NB4 (cell line): ENCODE measurements around the gene GABARAP.
A peak's percentile ranks its signal among the peaks of the same experiment; 100 is the strongest.

Experiments used
- DNase-seq: peaks from one replicate; pipeline ENCODE4 v3.0.0; 2010; ENCODE audit warnings: low read depth
- H3K4me3 ChIP-seq: one replicate; pipeline ENCODE4 v1.5.1; 2011; ENCODE audit warnings: mild to moderate bottlenecking, low read depth, low read length, moderate library complexity
- MYC ChIP-seq: IDR thresholded peaks from 2 replicates; pipeline ENCODE4 v1.6.1; 2011; ENCODE audit warnings: low read depth, low read length
- POLR2A ChIP-seq: IDR thresholded peaks from 2 replicates; pipeline ENCODE4 v1.6.1; 2011; ENCODE audit warnings: mild to moderate bottlenecking; ENCODE audit not compliant: insufficient read length; ENCODE audit errors: extremely low read depth
- TF ChIP-seq, protein P1 (sequence below): IDR thresholded peaks from 2 replicates; pipeline ENCODE4 v1.6.1; 2011; ENCODE audit warnings: low read depth, low read length
- TF ChIP-seq, protein P2 (sequence below): IDR thresholded peaks from one replicate; pipeline ENCODE4 v1.5.1; 2012; ENCODE audit warnings: low read depth, low read length

GABARAP gene

DNA sequence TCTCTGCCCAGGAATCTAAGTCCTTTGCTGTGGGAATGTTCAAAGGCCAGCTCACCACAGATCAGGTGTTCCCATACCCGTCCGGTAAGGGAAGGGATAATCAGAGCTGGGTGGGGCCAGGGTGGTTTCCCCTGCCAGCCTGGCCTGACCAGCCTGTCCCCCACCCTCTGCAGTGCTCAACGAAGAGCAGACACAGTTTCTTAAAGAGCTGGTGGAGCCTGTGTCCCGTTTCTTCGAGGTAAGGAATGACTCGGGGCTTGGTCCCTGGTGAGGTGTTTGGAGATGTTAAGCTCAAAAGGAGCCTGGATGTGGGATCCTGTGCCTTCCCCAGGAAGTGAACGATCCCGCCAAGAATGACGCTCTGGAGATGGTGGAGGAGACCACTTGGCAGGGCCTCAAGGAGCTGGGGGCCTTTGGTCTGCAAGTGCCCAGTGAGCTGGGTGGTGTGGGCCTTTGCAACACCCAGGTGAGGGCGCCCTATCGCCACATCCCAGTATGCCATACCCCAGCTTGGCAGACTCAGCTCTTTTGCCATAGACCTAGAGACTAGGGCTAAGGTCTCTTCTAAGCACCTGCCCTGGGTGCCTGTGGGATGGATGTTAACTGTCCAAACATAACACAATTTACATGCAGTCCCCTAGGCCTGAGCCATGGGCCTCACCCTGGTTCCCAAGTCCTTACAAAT, 21.5 kb downstream of the GABARAP start:
- DNase-seq, result peak; percentile 77
- TF ChIP-seq, protein P1, sequence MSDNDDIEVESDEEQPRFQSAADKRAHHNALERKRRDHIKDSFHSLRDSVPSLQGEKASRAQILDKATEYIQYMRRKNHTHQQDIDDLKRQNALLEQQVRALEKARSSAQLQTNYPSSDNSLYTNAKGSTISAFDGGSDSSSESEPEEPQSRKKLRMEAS, result no peak
- TF ChIP-seq MYC (no peak; the same call in 1 of the 2 replicates), POLR2A (no peak)
- TF ChIP-seq, protein P2, sequence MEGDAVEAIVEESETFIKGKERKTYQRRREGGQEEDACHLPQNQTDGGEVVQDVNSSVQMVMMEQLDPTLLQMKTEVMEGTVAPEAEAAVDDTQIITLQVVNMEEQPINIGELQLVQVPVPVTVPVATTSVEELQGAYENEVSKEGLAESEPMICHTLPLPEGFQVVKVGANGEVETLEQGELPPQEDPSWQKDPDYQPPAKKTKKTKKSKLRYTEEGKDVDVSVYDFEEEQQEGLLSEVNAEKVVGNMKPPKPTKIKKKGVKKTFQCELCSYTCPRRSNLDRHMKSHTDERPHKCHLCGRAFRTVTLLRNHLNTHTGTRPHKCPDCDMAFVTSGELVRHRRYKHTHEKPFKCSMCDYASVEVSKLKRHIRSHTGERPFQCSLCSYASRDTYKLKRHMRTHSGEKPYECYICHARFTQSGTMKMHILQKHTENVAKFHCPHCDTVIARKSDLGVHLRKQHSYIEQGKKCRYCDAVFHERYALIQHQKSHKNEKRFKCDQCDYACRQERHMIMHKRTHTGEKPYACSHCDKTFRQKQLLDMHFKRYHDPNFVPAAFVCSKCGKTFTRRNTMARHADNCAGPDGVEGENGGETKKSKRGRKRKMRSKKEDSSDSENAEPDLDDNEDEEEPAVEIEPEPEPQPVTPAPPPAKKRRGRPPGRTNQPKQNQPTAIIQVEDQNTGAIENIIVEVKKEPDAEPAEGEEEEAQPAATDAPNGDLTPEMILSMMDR, result peak; percentile 47
- H3K4me3 ChIP-seq, result peak overlapping the region; percentile 79

DNA sequence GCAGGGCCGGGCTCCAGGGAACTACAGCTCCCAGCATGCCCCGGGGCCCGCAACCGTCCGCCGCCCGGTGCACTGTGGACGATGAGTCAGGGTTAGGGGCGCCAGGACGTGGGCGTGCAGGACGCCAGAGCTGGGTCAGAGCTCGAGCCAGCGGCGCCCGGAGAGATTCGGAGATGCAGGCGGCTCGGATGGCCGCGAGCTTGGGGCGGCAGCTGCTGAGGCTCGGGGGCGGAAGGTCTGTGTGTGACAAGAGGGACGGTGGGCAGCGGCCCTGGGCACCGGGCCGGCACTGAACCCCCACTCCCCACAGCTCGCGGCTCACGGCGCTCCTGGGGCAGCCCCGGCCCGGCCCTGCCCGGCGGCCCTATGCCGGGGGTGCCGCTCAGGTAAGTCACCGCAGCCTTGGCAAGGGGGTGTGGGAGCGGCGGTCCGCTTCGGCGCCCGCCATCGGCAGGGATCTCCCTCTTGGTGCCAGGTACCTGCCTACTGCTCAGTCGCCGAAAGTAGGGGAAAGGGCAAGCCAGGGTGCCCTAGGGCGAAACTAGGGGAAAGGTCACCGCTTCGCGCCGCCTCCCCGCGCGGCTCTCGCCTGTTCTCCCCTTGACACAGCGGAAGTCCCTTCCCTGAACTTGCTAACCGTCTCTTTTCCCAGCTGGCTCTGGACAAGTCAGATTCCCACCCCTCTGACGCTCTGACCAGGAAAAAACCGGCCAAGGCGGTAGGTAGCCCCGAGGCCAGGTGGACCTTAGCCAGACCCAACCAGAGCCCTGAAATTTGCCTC, 22.2 kb downstream of the GABARAP start, which contains the start of the genes ACADVL and DLG4:
ACADVL (plus strand) TSS at position 127 of the 781 bp plus-strand sequence; CDS start at position 174, 47 bp downstream.
DLG4 (minus strand) TSS at position 25 of the 781 bp plus-strand sequence.
- TF ChIP-seq, protein P1, result peak; percentile 42
- TF ChIP-seq MYC (0 out of 2 replicates have a peak, but pooled peaks have one; percentile 15), POLR2A (peak; percentile 50)
- TF ChIP-seq, protein P2, result no peak
- H3K4me3 ChIP-seq, result peak within 1 kb of the TSS; percentile 79

DNA sequence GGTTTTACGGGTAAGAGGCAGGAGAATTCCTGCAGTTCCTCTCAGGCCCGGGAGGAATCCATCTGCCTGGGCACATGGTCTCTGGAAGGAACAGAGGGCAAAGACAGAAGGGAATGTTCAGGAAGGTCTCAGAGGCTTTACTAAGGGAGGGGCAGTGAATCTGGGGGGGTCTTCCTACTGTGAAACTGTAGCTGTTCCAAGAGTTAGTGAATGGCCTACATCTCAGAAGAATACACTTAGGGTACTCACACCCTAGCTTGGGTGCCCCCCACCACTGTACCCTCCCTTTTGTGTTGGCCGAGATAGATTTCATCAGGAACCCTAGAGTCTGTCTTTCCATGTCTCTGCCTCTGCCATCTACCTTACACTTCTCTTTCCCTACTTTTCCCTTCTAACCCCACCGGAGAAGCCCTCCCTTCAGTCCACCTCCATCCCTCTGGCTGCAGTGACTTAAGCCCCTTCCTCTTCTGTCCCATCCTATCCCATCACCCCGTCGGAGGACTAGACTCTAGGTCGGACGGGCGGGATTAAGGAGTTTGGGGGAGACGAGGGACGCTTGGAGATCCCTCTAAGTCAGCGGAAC, 22.9 kb downstream of the GABARAP start:
- DNase-seq, result no peak
- TF ChIP-seq, protein P1, result no peak
- TF ChIP-seq, protein P2, result no peak
- TF ChIP-seq MYC, result no peak
- no peak for TF ChIP-seq POLR2A
- peak overlapping the region; percentile 49 for H3K4me3 ChIP-seq

More for the DNA sequence above, 22.2 kb downstream of the GABARAP start, which contains the start of the genes ACADVL and DLG4:
- peak; percentile 85 for DNase-seq

DNA sequence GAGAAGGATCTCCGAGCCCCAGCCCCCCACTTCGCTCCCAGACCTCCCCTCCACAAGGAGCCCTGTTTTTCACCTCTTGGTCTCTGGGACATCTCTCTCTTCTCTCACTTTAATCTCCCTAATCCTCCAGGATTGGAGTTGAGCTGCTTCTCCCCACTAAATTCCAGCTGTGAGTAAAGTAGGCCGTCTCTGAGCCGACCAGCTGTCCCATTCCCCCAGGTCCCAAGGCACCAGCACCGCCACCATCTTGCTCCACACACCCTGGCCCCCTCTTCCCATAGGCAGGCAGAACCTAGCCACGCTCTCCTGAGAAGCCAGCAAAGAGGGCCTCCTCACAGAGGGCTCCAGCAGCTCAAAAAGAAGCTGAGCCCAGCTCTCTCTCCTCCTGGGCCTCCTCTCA, 23.5 kb downstream of the GABARAP start:
- no peak overlapping the region for H3K4me3 ChIP-seq
- TF ChIP-seq, protein P2, result no peak
- no peak for TF ChIP-seq POLR2A
- TF ChIP-seq MYC, result no peak
- TF ChIP-seq, protein P1, result no peak
- DNase-seq, result no peak

DNA sequence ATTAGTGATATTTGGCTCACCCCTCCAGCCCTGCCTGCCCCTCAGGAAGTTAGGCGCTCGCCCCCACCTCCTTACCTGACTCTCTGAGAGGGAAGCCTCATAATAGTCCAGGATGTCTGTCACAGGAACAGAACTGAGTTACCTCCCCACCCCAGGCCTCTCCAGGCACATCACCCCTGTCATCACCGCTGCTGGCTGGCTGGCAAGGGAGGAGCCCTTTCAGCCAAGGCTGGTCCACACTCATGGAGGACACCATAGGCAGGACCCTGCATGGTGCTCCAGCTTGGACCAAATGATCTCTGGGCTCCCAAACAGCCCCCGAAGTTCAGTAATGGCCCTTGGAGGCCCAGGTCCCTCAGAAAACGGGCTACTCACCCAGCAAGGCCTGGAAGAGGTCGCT, 24.1 kb downstream of the GABARAP start:
- peak; percentile 20 for DNase-seq
- no peak overlapping the region for H3K4me3 ChIP-seq
- TF ChIP-seq, protein P2, result no peak
- no peak for TF ChIP-seq POLR2A
- TF ChIP-seq, protein P1, result no peak
- no peak for TF ChIP-seq MYC
